OCI-LY7 (cell line): Measurements from ENCODE around the gene GNPTG. TPM values are rescaled to one million over a fixed set of nuclear protein-coding genes. Genes with fewer than 3 reads are reported as not detected.

Experiments used
- BruUV-seq: library from RNA; stranded (reverse); fragments of 400-500 nt; replicated peaks from 2 replicates; lab custom pipeline; 2021; lab: Mats Ljungman, UMichigan
- CTCF ChIA-PET: fragments of 300-600 bp; sonication (Branson Sonifier 250); formaldehyde crosslinking; loops from one replicate; lab custom pipeline; 2022; ENCODE audit warnings: antibody characterized with exemption; ENCODE audit not compliant: unreplicated experiment; lab: Charles Lee
- POLR2A ChIA-PET: fragments of 300-600 bp; sonication (Branson Sonifier 250); formaldehyde crosslinking; loops from one replicate; lab custom pipeline; 2022; ENCODE audit warnings: antibody characterized with exemption; lab: Charles Lee
- DNase-seq: peaks from one replicate; pipeline ENCODE4 v3.0.0-alpha.2; 2015; ENCODE audit warnings: low spot score
- H2AFZ ChIP-seq: fragments of 200-600 bp; sonication (generic), shearing (Covaris generic); 2 replicates; pipeline ENCODE4 v1.6.1; 2014; ENCODE audit warnings: mild to moderate bottlenecking, antibody characterized with exemption, low read length, moderate library complexity
- H3K27ac ChIP-seq: fragments of 200-600 bp; sonication (generic); 2 replicates; pipeline ENCODE4 v1.5.1; 2014; ENCODE audit warnings: mixed run types, low read depth, mild to moderate bottlenecking, moderate library complexity, low read length, inconsistent platforms; ENCODE audit not compliant: poor library complexity, severe bottlenecking
- H3K36me3 ChIP-seq: fragments of 200-600 bp; sonication (generic); 2 replicates; pipeline ENCODE4 v1.6.1; 2014; ENCODE audit warnings: mild to moderate bottlenecking, antibody characterized with exemption, low read length, moderate library complexity, mixed read lengths; ENCODE audit not compliant: insufficient read depth
- H3K4me1 ChIP-seq: fragments of 200-600 bp; sonication (generic); 2 replicates; pipeline ENCODE4 v1.5.1; 2014; ENCODE audit warnings: mild to moderate bottlenecking, low read length; ENCODE audit not compliant: insufficient read depth, poor library complexity, severe bottlenecking
- H3K4me2 ChIP-seq: fragments of 200-600 bp; sonication (generic); 2 replicates; pipeline ENCODE4 v1.6.1; 2014; ENCODE audit warnings: mild to moderate bottlenecking, low read length
- H3K4me3 ChIP-seq: fragments of 200-600 bp; sonication (generic); 2 replicates; pipeline ENCODE4 v1.5.1; 2014; ENCODE audit warnings: mild to moderate bottlenecking, low read depth, low read length; ENCODE audit not compliant: poor library complexity, severe bottlenecking
- H3K79me2 ChIP-seq: fragments of 200-600 bp; sonication (generic); 2 replicates; pipeline ENCODE4 v1.6.1; 2016; ENCODE audit warnings: low read depth, mild to moderate bottlenecking, low read length, moderate library complexity, mixed read lengths; ENCODE audit not compliant: insufficient read depth
- H3K9me2 ChIP-seq: fragments of 200-600 bp; sonication (generic); 2 replicates; pipeline ENCODE4 v1.6.1; 2016; ENCODE audit warnings: mild to moderate bottlenecking, low read length, mixed read lengths; ENCODE audit not compliant: insufficient read depth
- H3K9me3 ChIP-seq: fragments of 200-600 bp; sonication (generic); 2 replicates; pipeline ENCODE4 v1.6.1; 2014; ENCODE audit warnings: mild to moderate bottlenecking, mixed run types, low read length, mixed read lengths
- H4K20me1 ChIP-seq: fragments of 200-600 bp; sonication (generic); 2 replicates; pipeline ENCODE4 v1.6.1; 2014; ENCODE audit warnings: mild to moderate bottlenecking, antibody characterized with exemption, low read length, moderate library complexity, mixed read lengths; ENCODE audit not compliant: insufficient read depth
- EZH2phosphoT487 ChIP-seq: fragments of 200-600 bp; sonication (generic); IDR thresholded peaks from 2 replicates; pipeline ENCODE4 v1.6.1; 2018; ENCODE audit warnings: low read depth, borderline replicate concordance, mild to moderate bottlenecking, mixed run types, antibody characterized with exemption, low read length, moderate library complexity, mixed read lengths
- intact Hi-C: fragments of 100-400 bp; cut with micrococcal nuclease; formaldehyde crosslinking; loops from one replicate; pipeline ENCODE4 v1.10.0; 2022; ENCODE audit not compliant: unreplicated experiment
- total RNA-seq, 2 experiments: library from RNA; depleted of rRNA in 1 of 2; stranded (reverse); fragments of >200 nt in 1 of 2; shearing (Covaris generic) in 1 of 2; gene quantifications; 2 replicates each; pipeline ENCODE4 v1.2.3, GENCODE V29; 2014 to 2022
- TF ChIP-seq, protein P1 (sequence below): fragments of 200-600 bp; sonication (generic); conservative IDR thresholded peaks from 2 replicates; pipeline ENCODE4 v1.5.1; 2014; ENCODE audit warnings: mild to moderate bottlenecking, antibody characterized with exemption, low read length, moderate library complexity, mixed read lengths

The GNPTG gene
- total RNA-seq, 2 experiments from 2014 or later = 21.3 to 24.1 TPM

DNA sequence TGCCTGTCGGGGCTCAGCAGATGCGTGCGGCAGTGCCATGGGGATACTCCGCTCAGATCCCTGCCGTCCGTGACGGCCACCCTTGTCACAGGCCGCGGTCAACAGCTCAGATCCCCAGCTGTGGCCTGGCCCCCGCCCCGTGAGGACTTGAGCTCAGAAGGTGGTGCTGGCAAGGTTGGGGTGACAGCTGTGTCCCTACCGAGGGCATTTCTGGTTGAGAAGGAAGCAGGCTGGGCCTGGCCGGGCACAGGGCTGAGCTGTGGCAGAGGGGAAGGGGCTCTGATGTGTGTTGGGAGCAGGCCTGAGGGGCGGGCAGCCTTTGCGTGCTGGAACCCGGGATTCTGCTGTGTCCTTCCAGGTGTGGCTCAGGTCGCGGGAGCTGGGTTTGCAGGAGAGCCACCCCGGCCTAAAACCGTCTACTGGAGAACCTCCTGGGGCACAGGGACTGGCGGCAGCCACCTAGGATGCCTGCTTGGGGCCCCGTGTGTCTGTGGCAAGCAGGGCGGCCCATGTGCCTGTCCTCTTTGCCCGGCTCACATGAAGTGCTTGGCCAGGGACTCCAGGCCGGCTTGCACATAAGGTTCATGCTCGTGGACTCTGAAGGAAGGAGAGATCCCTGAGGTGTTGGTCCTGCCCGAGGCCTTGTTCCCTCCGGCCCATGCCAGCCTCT is 37.2 kb upstream of the GNPTG start:
- Histone ChIP-seq H3K79me2 (peaks cover 63% of the 10 kb centered on the region), H3K36me3 (peaks cover 95% of the 10 kb centered on the region), H4K20me1 (peaks cover 26% of the 10 kb centered on the region; the same call in 1 of the 2 replicates), H3K4me3 (no peak overlapping the region), H2AFZ (no peak overlapping the region), H3K4me2 (no peak overlapping the region), H3K4me1 (peaks cover 14% of the 10 kb centered on the region), H3K27ac (no peak overlapping the region), H3K9me3 (no peaks in the 10 kb centered on the region), H3K9me2 (no peaks in the 10 kb centered on the region)
- ChIA-PET CTCF (no interaction called here), POLR2A (no interaction called here)
- intact Hi-C loops = no loop called here
- no TSS peak for BruUV-seq
- TF ChIP-seq, protein P1, sequence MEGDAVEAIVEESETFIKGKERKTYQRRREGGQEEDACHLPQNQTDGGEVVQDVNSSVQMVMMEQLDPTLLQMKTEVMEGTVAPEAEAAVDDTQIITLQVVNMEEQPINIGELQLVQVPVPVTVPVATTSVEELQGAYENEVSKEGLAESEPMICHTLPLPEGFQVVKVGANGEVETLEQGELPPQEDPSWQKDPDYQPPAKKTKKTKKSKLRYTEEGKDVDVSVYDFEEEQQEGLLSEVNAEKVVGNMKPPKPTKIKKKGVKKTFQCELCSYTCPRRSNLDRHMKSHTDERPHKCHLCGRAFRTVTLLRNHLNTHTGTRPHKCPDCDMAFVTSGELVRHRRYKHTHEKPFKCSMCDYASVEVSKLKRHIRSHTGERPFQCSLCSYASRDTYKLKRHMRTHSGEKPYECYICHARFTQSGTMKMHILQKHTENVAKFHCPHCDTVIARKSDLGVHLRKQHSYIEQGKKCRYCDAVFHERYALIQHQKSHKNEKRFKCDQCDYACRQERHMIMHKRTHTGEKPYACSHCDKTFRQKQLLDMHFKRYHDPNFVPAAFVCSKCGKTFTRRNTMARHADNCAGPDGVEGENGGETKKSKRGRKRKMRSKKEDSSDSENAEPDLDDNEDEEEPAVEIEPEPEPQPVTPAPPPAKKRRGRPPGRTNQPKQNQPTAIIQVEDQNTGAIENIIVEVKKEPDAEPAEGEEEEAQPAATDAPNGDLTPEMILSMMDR = no peak
- no peak for TF ChIP-seq EZH2phosphoT487
- DNase-seq = no peak

DNA sequence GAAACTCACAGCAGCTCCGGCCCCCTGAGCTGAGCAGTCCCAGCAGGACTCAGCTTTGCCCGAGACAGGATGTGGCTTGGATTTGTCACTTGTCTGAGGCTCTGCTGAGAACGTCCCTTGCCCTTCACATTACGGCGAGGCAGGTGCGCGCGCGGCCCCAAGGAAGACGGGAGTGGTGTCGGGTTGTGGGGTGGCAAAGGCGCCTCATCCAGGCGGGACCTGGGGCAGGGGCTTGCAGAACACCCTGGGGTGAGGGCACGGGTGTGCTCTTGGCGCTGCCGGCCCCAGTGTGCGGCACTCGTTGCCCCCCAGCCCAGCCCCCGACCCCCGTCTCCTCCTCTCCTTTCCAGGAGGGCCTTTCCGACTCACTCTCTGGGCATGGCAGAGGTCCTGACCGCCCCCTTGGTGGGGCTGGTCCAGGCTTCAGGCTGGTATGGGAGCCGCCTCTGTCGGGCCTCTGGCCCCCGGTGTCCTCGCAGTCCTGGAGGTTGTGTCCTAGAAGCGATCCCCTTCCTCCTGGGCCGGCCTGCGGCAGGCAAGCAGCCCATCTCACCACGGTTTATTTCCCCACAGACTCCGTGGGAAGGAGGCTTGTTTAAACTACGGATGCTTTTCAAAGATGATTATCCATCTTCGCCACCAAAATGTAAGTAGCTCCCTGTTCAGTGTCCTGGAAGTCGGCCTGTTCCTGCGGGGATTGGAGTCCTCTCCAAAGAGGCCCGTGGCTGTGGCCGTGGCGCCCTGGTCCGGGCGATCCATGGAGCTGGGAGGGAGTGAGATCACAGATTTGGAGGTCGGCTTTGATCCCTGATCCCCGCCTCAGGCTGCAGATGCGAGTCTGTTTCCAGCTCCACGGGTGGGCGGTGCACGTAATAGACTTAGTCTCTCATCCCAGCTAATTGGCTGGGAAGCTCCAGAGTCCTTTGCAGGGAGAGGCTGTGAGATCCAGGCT is 36.4 kb upstream of the GNPTG start:
- H3K36me3 ChIP-seq = peaks cover 99% of the 10 kb centered on the region
- no peak overlapping the region for H2AFZ ChIP-seq
- H3K4me3 ChIP-seq = no peak overlapping the region
- ChIA-PET POLR2A (no interaction called here), CTCF (interaction anchor here (0.7 kb wide), 1 partner anchor 47 kb away, joined by 3 read pairs; no protein-coding TSS in a partner anchor)
- H3K4me2 ChIP-seq = no peak overlapping the region
- no peaks in the 10 kb centered on the region for H3K9me3 ChIP-seq
- TF ChIP-seq, protein P1 = no peak
- no peak for TF ChIP-seq EZH2phosphoT487
- DNase-seq = no peak
- H3K9me2 ChIP-seq = no peaks in the 10 kb centered on the region
- peaks cover 14% of the 10 kb centered on the region for H3K4me1 ChIP-seq
- no peak overlapping the region for H3K27ac ChIP-seq
- peaks cover 22% of the 10 kb centered on the region; the same call in 1 of the 2 replicates for H4K20me1 ChIP-seq
- H3K79me2 ChIP-seq = peaks cover 58% of the 10 kb centered on the region
- intact Hi-C loops = no loop called here
- BruUV-seq = no TSS peak
